ENCODE results near the gene SRGAP1. TPM values are rescaled to one million over a fixed set of nuclear protein-coding genes. Genes with fewer than 3 reads are reported as not detected.

SRGAP1 gene
- total RNA-seq, 3 donors from 2014 or later = 12.2 to 23.9 (median 15.9) TPM

DNA sequence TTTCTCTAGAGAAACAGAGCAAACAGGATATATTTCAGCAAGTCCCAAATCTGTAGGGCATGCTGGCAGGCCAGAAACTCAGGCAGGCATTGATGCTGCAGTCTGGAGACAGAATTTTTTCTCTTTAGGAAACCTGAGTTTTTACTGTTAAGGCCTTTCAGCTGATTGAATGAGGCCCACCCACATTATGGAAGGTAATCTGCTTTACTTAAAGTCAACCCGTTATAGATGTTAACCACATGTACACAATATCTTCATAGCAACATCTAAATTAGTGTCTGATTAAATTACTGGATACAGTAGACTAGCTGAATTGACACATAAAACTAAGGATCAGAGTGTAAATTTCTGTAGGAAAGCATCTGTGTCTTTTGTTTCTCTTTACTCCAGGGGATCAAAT is 65.2 kb downstream of the SRGAP1 start:
- intact Hi-C loops (cut with DNase I, micrococcal nuclease) = no loop called here
- H3K4me3 ChIP-seq = no peak overlapping the region
- DNase-seq (no peak), ATAC-seq (no peak)
- no peaks in the 10 kb centered on the region for H3K9me3 ChIP-seq
- H3K36me3 ChIP-seq (ENCODE audit: low read depth) = no peaks in the 10 kb centered on the region
- TF ChIP-seq, protein P1, sequence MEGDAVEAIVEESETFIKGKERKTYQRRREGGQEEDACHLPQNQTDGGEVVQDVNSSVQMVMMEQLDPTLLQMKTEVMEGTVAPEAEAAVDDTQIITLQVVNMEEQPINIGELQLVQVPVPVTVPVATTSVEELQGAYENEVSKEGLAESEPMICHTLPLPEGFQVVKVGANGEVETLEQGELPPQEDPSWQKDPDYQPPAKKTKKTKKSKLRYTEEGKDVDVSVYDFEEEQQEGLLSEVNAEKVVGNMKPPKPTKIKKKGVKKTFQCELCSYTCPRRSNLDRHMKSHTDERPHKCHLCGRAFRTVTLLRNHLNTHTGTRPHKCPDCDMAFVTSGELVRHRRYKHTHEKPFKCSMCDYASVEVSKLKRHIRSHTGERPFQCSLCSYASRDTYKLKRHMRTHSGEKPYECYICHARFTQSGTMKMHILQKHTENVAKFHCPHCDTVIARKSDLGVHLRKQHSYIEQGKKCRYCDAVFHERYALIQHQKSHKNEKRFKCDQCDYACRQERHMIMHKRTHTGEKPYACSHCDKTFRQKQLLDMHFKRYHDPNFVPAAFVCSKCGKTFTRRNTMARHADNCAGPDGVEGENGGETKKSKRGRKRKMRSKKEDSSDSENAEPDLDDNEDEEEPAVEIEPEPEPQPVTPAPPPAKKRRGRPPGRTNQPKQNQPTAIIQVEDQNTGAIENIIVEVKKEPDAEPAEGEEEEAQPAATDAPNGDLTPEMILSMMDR (IDR thresholded peaks at IDR 0.05) = no peak
- peaks cover 12% of the 10 kb centered on the region for H3K4me1 ChIP-seq (ENCODE audit: low read depth)

DNA sequence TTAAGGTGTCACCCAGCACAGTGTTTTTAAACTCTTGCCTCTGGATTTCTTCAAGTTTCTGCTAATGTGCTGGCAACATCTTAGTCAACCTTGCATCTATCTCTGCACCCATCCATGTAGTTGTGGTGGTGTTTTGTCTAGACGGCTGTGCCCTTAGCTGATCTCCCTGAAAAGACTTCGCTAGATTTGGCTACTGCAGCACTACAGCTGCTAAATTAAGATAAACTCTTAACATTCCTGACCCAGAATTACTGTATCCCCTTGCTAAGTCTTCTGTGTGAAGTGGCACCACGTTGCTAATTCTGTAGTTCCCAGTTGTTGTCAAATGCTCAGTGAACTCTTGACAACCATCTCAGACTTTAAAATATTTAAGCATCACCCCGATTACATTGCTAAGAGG is 66.8 kb downstream of the SRGAP1 start:
- intact Hi-C loops (cut with DNase I, micrococcal nuclease) = no loop called here
- DNase-seq = no peak

DNA sequence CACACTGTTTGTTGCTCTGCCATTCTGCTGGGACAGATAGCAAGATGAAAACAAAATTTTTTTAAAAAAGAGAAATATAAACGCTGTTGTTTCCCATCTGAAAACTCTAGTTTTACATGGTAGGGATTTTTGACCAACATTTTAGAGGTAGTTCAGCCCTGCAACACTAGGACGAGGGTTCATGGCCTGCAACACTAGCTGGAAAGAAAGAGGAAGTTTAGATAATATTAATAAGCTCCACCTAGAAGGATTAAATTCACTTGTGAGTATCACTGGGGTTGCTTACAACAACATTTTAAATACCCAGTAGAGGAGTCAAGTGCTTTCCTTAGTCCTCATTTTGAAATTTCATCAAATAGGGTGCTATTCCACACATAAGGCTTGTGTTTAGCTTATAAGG is 68.2 kb downstream of the SRGAP1 start:
- intact Hi-C loops (cut with DNase I, micrococcal nuclease) = no loop called here
- TF ChIP-seq, protein P1 (IDR thresholded peaks at IDR 0.05) = no peak
- ATAC-seq (no peak), DNase-seq (no peak)
- Histone ChIP-seq H3K9me3 (no peaks in the 10 kb centered on the region), H3K36me3 (ENCODE audit: low read depth) (no peaks in the 10 kb centered on the region), H3K4me3 (no peak overlapping the region), H3K4me1 (ENCODE audit: low read depth) (peaks cover 31% of the 10 kb centered on the region)

More for the DNA sequence above, 66.8 kb downstream of the SRGAP1 start:
- ATAC-seq = no peak
- Histone ChIP-seq H3K36me3 (ENCODE audit: low read depth) (no peaks in the 10 kb centered on the region), H3K9me3 (no peaks in the 10 kb centered on the region), H3K4me1 (ENCODE audit: low read depth) (peaks cover 25% of the 10 kb centered on the region), H3K4me3 (no peak overlapping the region)
- TF ChIP-seq, protein P1 (IDR thresholded peaks at IDR 0.05) = no peak

DNA sequence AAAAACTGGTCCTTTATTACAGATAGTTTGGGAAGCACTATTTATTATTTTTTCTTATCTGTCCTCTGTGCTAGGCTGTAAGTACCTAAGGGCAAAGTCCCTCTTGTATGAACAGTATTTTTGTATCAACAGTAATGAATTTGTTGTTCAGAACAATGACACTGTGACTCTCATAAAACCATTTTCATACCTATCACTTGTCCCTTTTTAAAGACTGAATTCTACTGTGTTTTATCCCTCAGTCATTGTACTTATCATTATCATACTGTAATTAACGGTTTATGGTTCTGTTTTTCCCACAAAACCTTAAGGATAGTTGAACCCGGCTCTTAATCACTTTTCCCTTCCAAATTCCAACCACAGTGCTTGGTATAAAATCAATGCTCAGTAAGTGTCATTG is 69.4 kb downstream of the SRGAP1 start:
- TF ChIP-seq, protein P1 (IDR thresholded peaks at IDR 0.05) = no peak
- peaks cover 40% of the 10 kb centered on the region for H3K4me1 ChIP-seq (ENCODE audit: low read depth)
- DNase-seq = no peak

DNA sequence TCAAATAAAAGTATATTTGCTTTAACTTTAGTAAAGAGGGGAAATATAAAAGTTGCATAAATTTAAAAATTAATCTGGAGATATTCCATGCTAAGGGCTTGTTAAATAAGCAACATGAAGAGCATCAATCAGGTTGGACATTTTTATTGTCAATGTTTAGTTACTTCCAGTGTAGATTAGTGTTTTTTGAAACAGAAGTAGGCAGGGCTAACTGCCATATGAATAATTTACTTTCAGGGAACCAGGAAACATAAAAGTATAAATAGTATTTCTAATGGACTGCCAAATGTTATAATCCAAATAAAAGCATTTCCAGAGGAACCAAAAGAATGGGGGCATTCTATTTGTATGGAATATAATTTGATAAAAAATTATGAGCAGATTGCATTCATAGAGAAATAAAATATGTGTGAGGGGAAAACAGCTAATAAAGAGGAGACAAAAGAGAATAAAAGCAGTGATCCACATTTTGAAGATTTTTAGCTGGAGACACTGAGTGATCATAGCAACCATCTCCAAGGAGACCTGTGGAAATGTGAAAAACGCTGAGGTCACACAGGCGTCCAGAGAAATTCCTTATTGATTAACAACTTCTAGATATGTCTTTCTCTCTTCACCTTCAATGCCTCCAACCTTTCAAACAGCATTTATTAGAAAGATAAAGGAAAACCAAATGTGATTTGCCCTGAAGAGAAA is 70.8 kb downstream of the SRGAP1 start:
- Histone ChIP-seq H3K36me3 (ENCODE audit: low read depth) (no peaks in the 10 kb centered on the region), H3K4me1 (ENCODE audit: low read depth) (peaks cover 47% of the 10 kb centered on the region), H3K9me3 (no peaks in the 10 kb centered on the region), H3K4me3 (no peak overlapping the region)
- DNase-seq = no peak
- ATAC-seq = no peak
- intact Hi-C loops (cut with DNase I, micrococcal nuclease) = no loop called here
- TF ChIP-seq, protein P1 (IDR thresholded peaks at IDR 0.05) = no peak

More for the DNA sequence above, 69.4 kb downstream of the SRGAP1 start:
- intact Hi-C loops (cut with DNase I, micrococcal nuclease) = no loop called here
- H3K9me3 ChIP-seq = no peaks in the 10 kb centered on the region
- H3K4me3 ChIP-seq = no peak overlapping the region
- no peak for ATAC-seq
- H3K36me3 ChIP-seq (ENCODE audit: low read depth) = no peaks in the 10 kb centered on the region

All from mucosa of descending colon (tissue), 3 donors.